Common myeloid progenitor, CD34-positive (primary cell): ENCODE measurements around the gene PPIL1.
A peak's percentile ranks its signal among the peaks of the same experiment; 100 is the strongest.

ENCODE experiments used
- CTCF ChIA-PET: fragments of 350-600 bp; sonication (Branson Sonifier 250); formaldehyde crosslinking; loops from one replicate; lab custom pipeline; 2021; ENCODE audit warnings: antibody characterized with exemption; lab: Charles Lee
- POLR2A ChIA-PET: fragments of 350-600 bp; sonication (Branson Sonifier 250); formaldehyde crosslinking; loops from one replicate; lab custom pipeline; 2021; ENCODE audit warnings: antibody characterized with exemption; lab: Charles Lee
- DNase-seq, 3 donors: peaks; one replicate each; pipeline versions ENCODE4 v3.0.0 to v3.0.0-alpha.2; 2013
- H3K27ac ChIP-seq, 2 experiments: 1 replicate in 1 of 2; 2 replicates in 1 of 2; pipeline ENCODE4 v1.7.0; 2013; ENCODE audit warnings: inconsistent platforms in 2 of 2, low read length in 2 of 2, mild to moderate bottlenecking in 2 of 2, low read depth in 1 of 2, moderate library complexity in 1 of 2; ENCODE audit not compliant: severe bottlenecking in 2 of 2, insufficient read depth in 1 of 2, poor library complexity in 1 of 2
- H3K27me3 ChIP-seq, 5 experiments: replicated peaks in 2 of 5; 1 replicate in 3 of 5; 2 replicates in 2 of 5; pipeline versions ENCODE4 v1.6.1 to v1.7.0; 2013; ENCODE audit warnings: low read length in 4 of 5, mild to moderate bottlenecking in 2 of 5, moderate library complexity in 2 of 5, inconsistent platforms in 1 of 5; ENCODE audit not compliant: insufficient read depth in 5 of 5, control insufficient read depth in 4 of 5
- H3K36me3 ChIP-seq, 4 experiments: 1 replicate in 2 of 4; 2 replicates in 2 of 4; pipeline versions ENCODE4 v1.6.1 to v1.7.0; 2013; ENCODE audit warnings: low read length in 3 of 4, control low read depth in 1 of 4, mild to moderate bottlenecking in 1 of 4; ENCODE audit not compliant: control insufficient read depth in 4 of 4, insufficient read depth in 4 of 4
- H3K4me1 ChIP-seq, 4 experiments: 1 replicate in 3 of 4; 2 replicates in 1 of 4; pipeline versions ENCODE4 v1.6.1 to v1.7.1; 2013; ENCODE audit warnings: low read length in 3 of 4, mild to moderate bottlenecking in 3 of 4, control low read depth in 1 of 4, inconsistent platforms in 1 of 4, moderate library complexity in 1 of 4; ENCODE audit not compliant: control insufficient read depth in 4 of 4, insufficient read depth in 4 of 4; ENCODE audit errors: control extremely low read depth in 1 of 4
- H3K4me3 ChIP-seq, 7 experiments: 1 replicate in 4 of 7; 2 replicates in 3 of 7; pipeline versions ENCODE4 v1.5.1 to v1.7.0; 2013; ENCODE audit warnings: mild to moderate bottlenecking in 7 of 7, low read length in 6 of 7, moderate library complexity in 6 of 7, inconsistent platforms in 2 of 7, low read depth in 2 of 7, control low read depth in 1 of 7; ENCODE audit not compliant: insufficient read depth in 4 of 7, control insufficient read depth in 1 of 7; ENCODE audit errors: extremely low read depth in 1 of 7
- H3K9me3 ChIP-seq, 5 experiments: 1 replicate in 4 of 5; 2 replicates in 1 of 5; pipeline versions ENCODE4 v1.6.1 to v1.7.1; 2013; ENCODE audit warnings: low read length in 4 of 5, mild to moderate bottlenecking in 2 of 5, inconsistent platforms in 1 of 5, low read depth in 1 of 5, moderate library complexity in 1 of 5; ENCODE audit not compliant: control insufficient read depth in 4 of 5, insufficient read depth in 2 of 5; ENCODE audit errors: control extremely low read depth in 1 of 5
- WGBS: methylation state at CpG from one replicate; pipeline ENCODE4 v1.1.5; 2013; ENCODE audit not compliant: insufficient coverage; 5-methylcytosine and 5-hydroxymethylcytosine counted together

Gene PPIL1

GRCh38 chr6:36832313-36832712 lies 42.3 kb downstream of the PPIL1 start:
- no peak overlapping the region for H3K27ac ChIP-seq
- CTCF ChIA-PET = interaction anchor here (1.5 to 14.0 kb wide), 2 partner anchors 16 to 62 kb away, joined by 4 to 128 read pairs; no protein-coding TSS in a partner anchor
- peaks cover 2 to 18% (median 18%) of the 10 kb centered on the region in 4 experiments for H3K4me1 ChIP-seq
- DNase-seq = no peak
- no peaks in the 10 kb centered on the region for H3K9me3 ChIP-seq
- H3K4me3 ChIP-seq = no peak overlapping the region
- peaks cover 0 to 5% (median 3%) of the 10 kb centered on the region in 5 experiments for H3K27me3 ChIP-seq
- POLR2A ChIA-PET = no interaction called here
- H3K36me3 ChIP-seq = no peaks in the 10 kb centered on the region
- 100% methylated on average over 1 of the region's 5 CpGs for WGBS

- 100% methylated on average over 2 of the region's 2 CpGs for WGBS
- POLR2A ChIA-PET = no interaction called here
- Histone ChIP-seq H3K27me3 (no peaks in the 10 kb centered on the region), H3K27ac (no peak overlapping the region), H3K36me3 (no peaks in the 10 kb centered on the region), H3K4me3 (no peak overlapping the region), H3K9me3 (no peaks in the 10 kb centered on the region), H3K4me1 (peaks cover 2 to 30% (median 24%) of the 10 kb centered on the region in 4 experiments)
- DNase-seq = no peak
- CTCF ChIA-PET = interaction anchor here (1.2 to 14.0 kb wide), 3 partner anchors 10 to 50 kb away, joined by 3 to 128 read pairs (median 4); no protein-coding TSS in a partner anchor
Observed at GRCh38 chr6:36830577-36830976, 44.0 kb downstream of the PPIL1 start.

GRCh38 chr6:36829919-36830544 lies 44.6 kb downstream of the PPIL1 start:
- 88% methylated on average over 10 of the region's 11 CpGs for WGBS
- no peaks in the 10 kb centered on the region for H3K36me3 ChIP-seq
- H3K9me3 ChIP-seq = no peaks in the 10 kb centered on the region
- CTCF ChIA-PET = interaction anchor here (0.8 to 14.0 kb wide), 4 partner anchors 10 to 63 kb away, joined by 3 to 128 read pairs (median 4); no protein-coding TSS in a partner anchor
- POLR2A ChIA-PET = no interaction called here
- no peak overlapping the region for H3K4me3 ChIP-seq
- no peaks in the 10 kb centered on the region for H3K27me3 ChIP-seq
- no peak overlapping the region for H3K27ac ChIP-seq
- DNase-seq = no peak
- H3K4me1 ChIP-seq = peaks cover 2 to 30% (median 24%) of the 10 kb centered on the region in 4 experiments

DNA sequence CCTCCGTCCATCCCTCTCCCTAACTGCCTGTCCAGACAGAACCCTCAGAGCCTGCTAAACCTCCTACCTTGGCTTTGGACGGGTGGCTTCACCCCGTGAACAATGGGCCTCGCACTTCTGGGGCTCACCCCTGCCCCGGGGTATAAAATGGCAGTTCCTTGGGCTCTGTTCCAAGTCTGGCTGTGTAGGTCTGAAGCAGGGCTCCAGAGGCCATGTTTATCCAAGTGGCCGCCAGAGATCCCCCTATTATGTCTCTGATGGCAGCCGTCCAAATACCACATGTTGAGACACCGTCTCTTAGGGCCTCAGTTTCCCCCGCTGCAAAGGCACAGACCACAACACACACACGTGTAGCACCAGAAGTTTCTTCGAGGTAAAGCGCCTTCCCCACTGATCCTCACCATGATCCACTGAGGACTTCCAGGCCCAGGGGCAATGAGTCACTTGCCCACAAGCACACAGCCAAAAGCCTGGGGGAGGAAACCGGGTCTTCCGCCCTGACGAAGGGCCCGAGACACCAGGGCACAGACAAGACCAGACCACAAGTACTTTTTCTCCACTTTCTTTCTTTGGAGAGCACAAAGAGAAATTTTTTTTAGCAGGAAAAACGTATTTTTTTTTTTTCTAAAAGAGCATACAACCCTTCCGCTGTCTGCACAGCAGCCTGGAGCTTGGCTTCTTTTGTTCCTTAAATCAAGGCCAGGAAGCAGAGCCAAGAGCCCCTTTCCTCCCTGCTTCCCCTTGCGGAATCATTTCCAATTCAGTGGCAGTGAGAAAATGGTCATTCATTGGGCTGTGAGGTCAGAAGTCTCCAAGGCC lies 47.1 kb downstream of the PPIL1 start:
- Histone ChIP-seq H3K4me1 (peaks cover 2 to 30% (median 24%) of the 10 kb centered on the region in 4 experiments), H3K4me3 (peak overlapping the region in 3 of 7 experiments; percentile 7 to 26 (median 17)), H3K27me3 (peaks cover 0 to 2% (median 0%) of the 10 kb centered on the region in 5 experiments), H3K27ac (no peak overlapping the region), H3K9me3 (no peaks in the 10 kb centered on the region), H3K36me3 (no peaks in the 10 kb centered on the region)
- WGBS = 18% methylated on average over 15 of the region's 19 CpGs
- ChIA-PET CTCF (interaction anchor here (0.9 to 14.0 kb wide), 8 partner anchors 10 to 60 kb away, joined by 3 to 128 read pairs (median 4); no protein-coding TSS in a partner anchor), POLR2A (interaction anchor here (0.5 to 0.6 kb wide), 2 partner anchors 146 to 355 kb away, joined by 3 to 10 read pairs; no protein-coding TSS in a partner anchor)
- DNase-seq = peak; percentile 90 to 96 (median 94)

GRCh38 chr6:36826520-36827227 lies 47.9 kb downstream of the PPIL1 start:
- Histone ChIP-seq H3K4me3 (no peak overlapping the region), H3K4me1 (peaks cover 2 to 34% (median 27%) of the 10 kb centered on the region in 4 experiments), H3K27me3 (peaks cover 0 to 2% (median 0%) of the 10 kb centered on the region in 5 experiments), H3K9me3 (no peaks in the 10 kb centered on the region), H3K36me3 (no peaks in the 10 kb centered on the region), H3K27ac (no peak overlapping the region)
- ChIA-PET CTCF (interaction anchor here (0.9 to 14.0 kb wide), 6 partner anchors 11 to 60 kb away, joined by 3 to 128 read pairs (median 4); no protein-coding TSS in a partner anchor), POLR2A (no interaction called here)
- DNase-seq = no peak
- WGBS = 98% methylated on average over 17 of the region's 19 CpGs

- 94% methylated on average over 8 of the region's 8 CpGs for WGBS
- H3K4me1 ChIP-seq = peaks cover 2 to 39% (median 29%) of the 10 kb centered on the region in 4 experiments
- no peaks in the 10 kb centered on the region for H3K36me3 ChIP-seq
- H3K27me3 ChIP-seq = peaks cover 0 to 2% (median 0%) of the 10 kb centered on the region in 5 experiments
- DNase-seq = peak in 2 of 3 donors; percentile 54 to 61
- H3K9me3 ChIP-seq = no peaks in the 10 kb centered on the region
- H3K4me3 ChIP-seq = no peak overlapping the region
- no peak overlapping the region for H3K27ac ChIP-seq
- ChIA-PET POLR2A (no interaction called here), CTCF (interaction anchor here (0.7 to 14.0 kb wide), 7 partner anchors 10 to 59 kb away, joined by 3 to 128 read pairs (median 4); no protein-coding TSS in a partner anchor)
Observed at GRCh38 chr6:36825994-36826393, 48.6 kb downstream of the PPIL1 start.
